NCI-H2171 (cell line): ENCODE results near the gene LIPA.
"Not testable (repeated sequence)": the region's sequence is repeated elsewhere in the genome, so short reads cannot be mapped to it uniquely, and the experiment has no call there.

Experiments
- DNase-seq: peaks from one replicate; lab custom pipeline; 2025; lab: John Stamatoyannopoulos, UW

The LIPA gene

GRCh38 chr10:89251409-89252224 is at the start of gene LIPA:
TSS of gene LIPA (minus strand) at chr10:89251775. CDS start at chr10:89247648, 4,127 bp downstream.
- peak; percentile 85 for DNase-seq

DNA sequence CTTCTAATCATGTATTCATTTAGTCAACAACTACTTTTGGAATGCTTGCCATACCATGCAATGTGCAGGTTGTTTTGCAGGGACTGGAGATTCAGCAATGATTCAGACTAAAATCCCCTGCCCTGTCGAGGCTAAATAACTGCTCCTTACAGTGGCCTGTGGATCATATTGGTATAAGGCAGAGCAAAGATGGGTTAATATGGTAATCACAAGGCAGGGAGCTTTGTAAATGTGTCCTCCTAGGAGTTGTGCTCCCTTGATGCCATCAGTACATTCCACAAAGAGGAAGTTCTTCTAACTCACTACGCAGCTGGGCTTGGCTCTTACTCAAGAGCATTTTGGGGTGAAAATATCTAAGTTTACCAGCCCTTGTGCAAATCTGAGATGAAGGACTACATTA is 49.7 kb upstream of the LIPA start:
- DNase-seq: no peak

DNA sequence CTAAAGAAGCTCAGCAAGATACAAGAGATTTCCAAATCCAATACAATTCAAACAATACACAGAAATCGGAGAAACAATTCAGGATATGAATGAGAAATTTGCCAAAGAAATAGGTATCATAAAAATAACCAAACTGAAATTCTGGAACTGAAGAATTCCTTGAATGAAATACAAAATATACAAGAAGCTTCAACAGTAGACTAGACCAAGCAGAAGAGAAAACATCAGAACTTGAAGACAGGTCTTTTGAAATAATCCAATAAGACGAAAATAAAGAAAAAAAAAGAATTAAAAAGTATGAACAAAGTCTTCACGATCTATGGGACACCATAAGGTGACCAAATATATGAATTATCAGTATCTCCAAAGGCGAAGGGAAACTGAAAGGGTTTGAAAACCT is 47.5 kb upstream of the LIPA start:
- DNase-seq: no peak

GRCh38 chr10:89297791-89298190 is 46.2 kb upstream of the LIPA start:
- no peak for DNase-seq

DNA sequence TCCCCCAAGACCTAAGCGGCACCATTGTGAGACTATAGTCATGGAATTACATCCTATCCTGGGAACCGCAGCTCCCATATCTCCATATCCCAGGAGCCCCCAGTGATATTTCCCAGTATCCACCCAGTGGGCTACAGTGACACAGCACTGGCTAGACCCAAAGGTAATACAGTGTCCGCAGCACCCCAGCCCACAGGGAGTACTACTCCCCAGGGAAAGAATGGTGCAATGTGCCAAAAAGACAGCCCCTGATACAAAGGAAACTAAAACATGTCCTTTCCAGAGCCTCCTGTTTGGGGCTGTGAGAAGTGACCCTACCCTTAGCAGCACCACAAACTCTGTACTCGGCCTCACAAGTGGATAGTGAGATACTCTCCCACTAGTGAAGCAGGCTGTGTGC is 45.8 kb upstream of the LIPA start:
- DNase-seq: no peak

DNA sequence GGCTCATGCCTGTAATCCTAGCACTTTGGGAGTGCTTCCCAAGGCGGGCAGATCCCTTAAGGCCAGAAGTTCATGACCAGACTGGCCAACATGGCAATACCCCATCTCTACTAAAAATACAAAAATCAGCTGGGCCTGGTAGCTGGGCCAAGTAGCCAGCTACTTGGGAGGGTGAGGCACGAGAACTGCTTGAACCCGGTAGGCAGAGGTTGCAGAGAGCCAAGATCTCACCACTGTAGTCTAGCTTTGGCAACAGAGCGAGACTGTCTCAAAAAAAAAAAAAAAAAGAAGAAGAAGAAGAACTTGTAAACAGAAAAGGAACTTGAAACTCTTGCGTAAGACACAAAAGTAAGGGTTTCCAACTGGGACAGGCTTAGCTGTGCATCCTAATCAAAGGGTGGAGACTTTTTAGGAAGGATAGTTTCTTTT is 44.7 kb upstream of the LIPA start:
- DNase-seq: no peak

DNA sequence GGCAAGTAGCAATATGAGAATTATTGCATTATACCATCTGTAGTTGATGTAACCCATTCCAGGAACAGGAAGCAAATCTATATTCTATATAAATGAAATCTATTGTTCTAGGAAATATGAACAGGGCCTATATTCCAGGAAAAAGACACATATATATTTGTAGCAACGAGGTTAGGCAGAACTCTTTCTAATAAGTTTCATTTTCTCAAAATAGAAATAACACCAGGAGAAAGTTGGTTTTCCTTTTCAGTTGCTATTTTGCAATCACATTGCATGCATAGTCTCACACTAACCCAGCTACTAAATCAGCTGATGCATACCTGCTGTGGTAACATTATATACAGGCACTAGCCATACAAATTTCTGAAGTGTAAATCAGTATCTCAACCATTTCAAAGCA is 44.0 kb upstream of the LIPA start:
- no peak for DNase-seq

- DNase-seq: no peak
These were observed 43.2 kb upstream of the LIPA start for GRCh38 chr10:89294721-89295239.

- not testable (repeated sequence) for DNase-seq
These were observed 33.7 kb upstream of the LIPA start for GRCh38 chr10:89285303-89285702.

DNA sequence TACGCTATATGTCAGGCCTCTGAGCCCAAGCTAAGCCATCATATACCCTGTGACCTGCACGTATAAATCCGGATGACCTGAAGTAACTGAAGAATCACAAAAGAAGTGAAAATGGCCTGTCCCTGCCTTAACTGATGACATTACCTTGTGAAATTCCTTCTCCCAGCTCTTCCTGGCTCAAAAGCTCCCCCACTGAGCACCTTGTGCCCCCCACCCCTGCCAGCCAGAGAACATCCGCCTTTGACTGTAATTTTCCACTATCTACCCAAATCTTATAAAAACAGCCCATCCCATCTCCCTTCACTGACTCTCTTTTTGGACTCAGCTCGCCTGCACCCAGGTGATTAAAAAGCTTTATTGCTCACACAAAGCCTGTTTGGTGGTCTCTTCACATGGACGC is 33.1 kb upstream of the LIPA start:
- DNase-seq: not testable (repeated sequence)

DNA sequence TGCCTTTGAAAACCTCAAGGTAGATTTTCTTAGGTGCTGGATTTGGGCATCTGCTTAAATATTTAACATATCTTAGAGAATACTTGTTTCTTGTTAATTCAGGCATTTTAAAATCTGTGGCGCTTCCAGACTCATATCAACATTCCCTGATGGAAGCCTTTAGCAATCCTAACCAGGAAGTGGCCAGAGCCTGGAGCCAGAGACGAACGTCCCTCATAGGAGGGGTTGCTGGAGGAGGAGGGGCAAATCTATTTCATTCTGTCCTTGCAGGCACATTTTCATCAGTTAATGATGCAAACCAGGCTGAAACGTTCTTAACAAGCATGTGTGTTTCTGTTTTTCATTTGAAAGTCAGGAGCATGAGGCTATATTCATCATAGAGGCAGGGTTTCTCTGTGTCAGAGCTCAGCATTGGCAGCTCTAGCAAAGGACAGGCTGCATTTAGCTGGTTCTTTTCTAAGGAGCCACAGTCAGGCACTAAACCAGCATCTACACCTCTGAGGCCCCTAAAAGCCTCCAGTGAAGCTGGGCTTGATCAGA is 32.4 kb upstream of the LIPA start:
- DNase-seq: no peak

DNA sequence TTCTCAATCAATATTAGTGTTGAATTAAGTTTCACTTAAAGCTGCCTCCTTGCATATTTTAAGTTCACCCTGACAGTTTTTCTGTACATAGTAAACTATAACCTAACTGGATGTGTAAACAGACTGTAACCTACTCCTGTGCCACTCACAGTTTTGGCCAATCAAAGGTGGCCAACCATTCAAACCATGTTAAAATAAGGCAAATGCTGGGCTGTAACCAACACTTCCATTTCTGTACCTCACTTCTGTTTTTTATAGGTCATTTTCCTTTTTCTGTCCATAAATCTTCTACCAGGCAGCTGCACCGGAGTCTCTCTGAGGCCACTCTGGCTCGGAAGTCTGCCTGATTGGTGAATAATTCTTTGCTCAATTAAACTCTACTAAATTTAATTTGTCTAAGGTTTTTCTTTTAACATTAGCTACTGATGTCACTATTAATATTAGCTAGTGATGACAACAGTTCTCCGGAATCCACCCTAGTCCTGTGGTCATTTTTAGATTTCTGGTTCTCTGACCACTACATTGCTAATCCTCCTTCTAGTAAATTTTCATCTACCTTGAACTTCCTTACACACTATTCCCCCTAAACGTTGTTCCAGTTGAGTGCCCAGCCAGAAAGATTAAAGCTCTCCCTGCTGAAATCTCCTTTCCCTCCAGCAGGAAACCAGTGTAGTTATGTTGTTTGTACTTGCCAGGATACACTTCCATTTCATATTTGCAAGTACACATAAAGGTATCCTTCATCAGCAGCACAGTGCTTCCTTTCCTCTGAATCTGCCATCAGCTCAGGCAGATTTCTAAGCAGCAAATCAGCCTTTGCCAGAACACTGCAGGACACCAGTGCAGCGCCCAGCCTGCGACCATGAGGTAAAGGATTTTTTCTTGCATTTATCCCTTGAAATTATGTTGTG is 31.7 kb upstream of the LIPA start:
- DNase-seq: no peak

GRCh38 chr10:89281606-89282395 is 30.2 kb upstream of the LIPA start:
- DNase-seq: no peak

DNA sequence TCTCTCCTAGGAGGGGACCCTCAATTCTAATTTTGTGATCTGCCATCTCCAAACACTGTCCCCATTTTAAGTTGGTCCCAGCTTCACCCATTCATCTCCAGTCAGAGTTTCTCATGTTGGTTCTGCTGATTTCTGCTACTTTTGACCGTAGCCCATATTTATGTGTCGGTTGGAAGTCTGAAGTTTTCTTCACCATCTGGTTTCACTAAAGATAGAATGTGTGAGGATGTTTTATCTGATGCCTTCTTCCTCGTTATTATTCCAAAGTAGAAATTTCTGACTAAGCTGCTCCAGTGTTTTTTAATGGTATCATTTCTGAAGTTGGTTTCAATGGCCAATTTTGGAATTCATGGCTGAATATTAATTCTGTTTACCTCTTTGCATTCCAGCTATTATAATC is 28.9 kb upstream of the LIPA start:
- no peak for DNase-seq

GRCh38 chr10:89279421-89279869 is 27.9 kb upstream of the LIPA start:
- no peak for DNase-seq

GRCh38 chr10:89278900-89279392 is 27.4 kb upstream of the LIPA start:
- no peak for DNase-seq

GRCh38 chr10:89278034-89278535 is 26.5 kb upstream of the LIPA start:
- DNase-seq: no peak

DNA sequence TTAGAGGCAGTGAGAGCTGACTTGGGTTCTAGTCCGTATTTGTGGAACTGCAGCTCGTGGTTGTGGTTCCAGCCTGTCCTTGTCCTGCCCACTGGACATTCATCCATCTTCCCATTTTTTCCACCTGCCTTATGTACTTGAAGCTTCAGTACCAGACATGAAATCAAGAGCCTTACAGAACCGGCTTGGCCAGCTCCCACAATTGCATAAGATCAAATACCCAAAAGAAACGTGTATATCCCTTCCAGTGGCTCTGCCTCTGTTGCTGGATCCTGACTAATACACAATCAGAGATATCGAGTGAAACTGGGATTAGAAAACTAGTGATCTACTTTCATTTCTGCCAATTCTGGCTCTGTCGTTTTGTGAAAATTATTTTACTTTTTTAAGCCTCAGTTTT is 23.8 kb upstream of the LIPA start:
- no peak for DNase-seq

- DNase-seq: no peak
These were observed 23.4 kb upstream of the LIPA start for GRCh38 chr10:89274928-89275327.

GRCh38 chr10:89273680-89274079 is 22.1 kb upstream of the LIPA start:
- DNase-seq: no peak

GRCh38 chr10:89271532-89271931 is 20.0 kb upstream of the LIPA start:
- no peak for DNase-seq
